PC-3 (cell line): ENCODE results near the gene URM1. TPM values are rescaled to one million over a fixed set of nuclear protein-coding genes. Genes with fewer than 3 reads are reported as not detected.

Experiments used
- ATAC-seq: fragments of 200-7000 bp; cut with Tn5 transposase; 2 replicates; pipeline ENCODE4 v1.9.1; 2020; ENCODE audit warnings: mild to moderate bottlenecking, moderate library complexity
- BruUV-seq: library from RNA; stranded (reverse); fragments of 400-500 nt; replicated peaks from 2 replicates; lab custom pipeline; 2021; lab: Mats Ljungman, UMichigan
- CTCF ChIA-PET: fragments of 300-600 bp; sonication (Branson Sonifier 250); formaldehyde crosslinking; loops from one replicate; lab custom pipeline; 2022; ENCODE audit warnings: antibody characterized with exemption; lab: Charles Lee
- POLR2A ChIA-PET: fragments of 300-600 bp; sonication (Branson Sonifier 250); formaldehyde crosslinking; loops from one replicate; lab custom pipeline; 2022; ENCODE audit warnings: antibody characterized with exemption; ENCODE audit not compliant: unreplicated experiment; lab: Charles Lee
- DNase-seq: peaks from one replicate; pipeline ENCODE4 v3.0.0-alpha.2; 2015
- H2AFZ ChIP-seq: fragments of 300-600 bp; sonication (generic); 2 replicates; pipeline ENCODE4 v1.6.0; 2016; ENCODE audit warnings: antibody characterized with exemption, low read length
- H3F3A ChIP-seq: fragments of 300-600 bp; sonication (generic); one replicate; pipeline ENCODE4 v1.6.0; 2017; ENCODE audit warnings: antibody characterized with exemption, low read length, control low read depth, mild to moderate bottlenecking; ENCODE audit not compliant: unreplicated experiment
- H3K27ac ChIP-seq: fragments of 300-600 bp; sonication (generic); 2 replicates; pipeline ENCODE4 v1.5.1; 2016; ENCODE audit warnings: mild to moderate bottlenecking, low read length
- H3K27me3 ChIP-seq: fragments of 300-600 bp; sonication (generic); 2 replicates; pipeline ENCODE4 v1.6.1; 2016; ENCODE audit warnings: low read length, mixed read lengths
- H3K36me3 ChIP-seq: fragments of 300-600 bp; sonication (generic); 2 replicates; pipeline ENCODE4 v1.6.1; 2016; ENCODE audit warnings: low read depth, mixed run types, low read length, mixed read lengths
- H3K4me1 ChIP-seq: fragments of 300-600 bp; sonication (generic); 2 replicates; pipeline ENCODE4 v1.5.1; 2016; ENCODE audit warnings: low read length; ENCODE audit not compliant: insufficient read depth
- H3K4me2 ChIP-seq: fragments of 300-600 bp; sonication (generic); 2 replicates; pipeline ENCODE4 v1.6.0; 2016; ENCODE audit warnings: low read length
- H3K4me3 ChIP-seq: fragments of 300-600 bp; sonication (generic); 2 replicates; pipeline ENCODE4 v1.5.1; 2016; ENCODE audit warnings: mild to moderate bottlenecking, low read length, mixed read lengths
- H3K79me2 ChIP-seq: fragments of 300-600 bp; sonication (generic); 2 replicates; pipeline ENCODE4 v1.6.1; 2017; ENCODE audit warnings: low read length, mixed read lengths
- H3K9ac ChIP-seq: fragments of 300-600 bp; sonication (generic); 2 replicates; pipeline ENCODE4 v1.6.0; 2016; ENCODE audit warnings: mild to moderate bottlenecking, low read length
- H3K9me2 ChIP-seq: fragments of 300-600 bp; sonication (generic); replicated peaks from 2 replicates; pipeline ENCODE4 v1.6.1; 2016; ENCODE audit warnings: mixed run types, low read length, mixed read lengths
- H3K9me3 ChIP-seq: fragments of 300-600 bp; sonication (generic); 2 replicates; pipeline ENCODE4 v1.6.1; 2016; ENCODE audit warnings: low read length, mixed read lengths
- H4K20me1 ChIP-seq: fragments of 300-600 bp; sonication (generic); 2 replicates; pipeline ENCODE4 v1.6.1; 2016; ENCODE audit warnings: low read length, mixed read lengths
- EZH2 ChIP-seq: fragments of 300-600 bp; sonication (generic); IDR thresholded peaks from one replicate; pipeline ENCODE4 v1.6.1; 2017; ENCODE audit warnings: antibody characterized with exemption, mild to moderate bottlenecking, low read length; ENCODE audit not compliant: unreplicated experiment
- EZH2phosphoT487 ChIP-seq: fragments of 300-600 bp; sonication (generic); IDR thresholded peaks from 2 replicates; pipeline ENCODE4 v1.6.1; 2018; ENCODE audit warnings: mild to moderate bottlenecking, antibody characterized with exemption, low read length, borderline replicate concordance
- intact Hi-C: fragments of 100-400 bp; cut with micrococcal nuclease; formaldehyde crosslinking; loops from 2 replicates; pipeline ENCODE4 v1.9.0; 2023
- total RNA-seq: library from RNA; depleted of rRNA; stranded (reverse); fragments of >200 nt; gene quantifications from 2 replicates; pipeline ENCODE4 v1.2.3, GENCODE V29; 2014
- TF ChIP-seq, protein P1 (sequence below): fragments of 300-600 bp; sonication (generic); conservative IDR thresholded peaks from 2 replicates; pipeline ENCODE4 v1.5.1; 2017; ENCODE audit warnings: antibody characterized with exemption, low read depth, mild to moderate bottlenecking, low read length

URM1 gene
- total RNA-seq, 1 experiment from 2014 or later: 29.1 TPM

DNA sequence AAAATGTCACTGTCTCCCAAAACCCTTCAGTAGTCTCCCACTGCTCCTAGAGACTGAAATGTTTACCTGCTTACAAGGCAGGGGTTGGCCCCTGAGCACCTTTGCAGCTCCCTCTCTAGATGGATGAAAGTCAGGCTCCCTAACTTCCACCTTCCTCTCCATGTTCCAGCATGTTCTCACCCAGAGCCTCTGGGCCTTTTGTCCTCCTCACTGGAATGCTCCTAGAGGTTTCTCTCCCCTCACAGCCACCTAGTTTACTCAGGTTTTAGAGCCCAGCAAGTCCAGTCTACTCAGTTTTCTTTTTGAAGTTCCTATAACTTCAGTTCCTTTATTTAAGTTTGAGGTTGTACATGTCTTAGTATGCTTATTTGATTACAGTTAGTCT lies 815 bp upstream of the URM1 start:
- H3K9ac ChIP-seq: peak overlapping the region; percentile 96
- peak overlapping the region; percentile 90 for H3K4me2 ChIP-seq
- peaks cover 39% of the 10 kb centered on the region for H3K79me2 ChIP-seq
- no peaks in the 10 kb centered on the region for H4K20me1 ChIP-seq
- H3K9me3 ChIP-seq: no peaks in the 10 kb centered on the region
- no TSS peak for BruUV-seq
- ChIA-PET CTCF (no interaction called here), POLR2A (no interaction called here)
- intact Hi-C loops: no loop called here
- H3K36me3 ChIP-seq: no peaks in the 10 kb centered on the region
- H3K27ac ChIP-seq: peak overlapping the region; percentile 77; the same call in 1 of the 2 replicates
- H3K9me2 ChIP-seq: no peaks in the 10 kb centered on the region
- H3K27me3 ChIP-seq: no peaks in the 10 kb centered on the region
- ATAC-seq: peak; percentile 2; the same call in 1 of the 2 replicates
- H3K4me3 ChIP-seq: peak overlapping the region; percentile 97
- TF ChIP-seq EZH2phosphoT487: no peak
- TF ChIP-seq, protein P1, sequence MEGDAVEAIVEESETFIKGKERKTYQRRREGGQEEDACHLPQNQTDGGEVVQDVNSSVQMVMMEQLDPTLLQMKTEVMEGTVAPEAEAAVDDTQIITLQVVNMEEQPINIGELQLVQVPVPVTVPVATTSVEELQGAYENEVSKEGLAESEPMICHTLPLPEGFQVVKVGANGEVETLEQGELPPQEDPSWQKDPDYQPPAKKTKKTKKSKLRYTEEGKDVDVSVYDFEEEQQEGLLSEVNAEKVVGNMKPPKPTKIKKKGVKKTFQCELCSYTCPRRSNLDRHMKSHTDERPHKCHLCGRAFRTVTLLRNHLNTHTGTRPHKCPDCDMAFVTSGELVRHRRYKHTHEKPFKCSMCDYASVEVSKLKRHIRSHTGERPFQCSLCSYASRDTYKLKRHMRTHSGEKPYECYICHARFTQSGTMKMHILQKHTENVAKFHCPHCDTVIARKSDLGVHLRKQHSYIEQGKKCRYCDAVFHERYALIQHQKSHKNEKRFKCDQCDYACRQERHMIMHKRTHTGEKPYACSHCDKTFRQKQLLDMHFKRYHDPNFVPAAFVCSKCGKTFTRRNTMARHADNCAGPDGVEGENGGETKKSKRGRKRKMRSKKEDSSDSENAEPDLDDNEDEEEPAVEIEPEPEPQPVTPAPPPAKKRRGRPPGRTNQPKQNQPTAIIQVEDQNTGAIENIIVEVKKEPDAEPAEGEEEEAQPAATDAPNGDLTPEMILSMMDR: no peak
- no peak for TF ChIP-seq EZH2
- peak overlapping the region; percentile 93 for H2AFZ ChIP-seq
- DNase-seq: no peak
- no peaks in the 10 kb centered on the region for H3F3A ChIP-seq
- peaks cover 12% of the 10 kb centered on the region; the same call in 1 of the 2 replicates for H3K4me1 ChIP-seq

DNA sequence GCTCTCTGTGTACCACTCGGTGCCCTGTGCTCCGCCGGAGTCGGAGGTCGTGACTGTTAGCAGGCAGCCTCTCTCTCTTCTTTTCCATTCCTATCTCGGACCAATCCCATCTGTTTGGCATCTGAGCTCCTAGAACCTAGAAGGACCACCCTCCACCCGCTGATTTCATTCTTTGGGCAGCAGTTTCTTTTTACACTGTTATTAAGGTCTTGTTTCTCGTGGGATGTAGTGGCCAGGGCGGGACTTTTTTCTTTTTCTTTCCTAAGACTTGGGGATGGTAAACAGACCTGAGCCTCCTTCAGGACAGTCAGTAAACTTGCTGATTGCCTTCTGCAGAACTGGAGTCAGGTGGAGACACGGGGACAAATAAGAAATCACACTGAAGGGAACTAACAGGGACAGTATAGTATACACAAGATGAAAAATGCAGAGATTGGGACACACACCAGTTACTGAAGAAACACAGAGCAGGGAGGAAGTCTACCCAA lies 500 bp downstream of the URM1 start:
- intact Hi-C loops: no loop called here
- H2AFZ ChIP-seq: peak overlapping the region; percentile 85
- ChIA-PET POLR2A (interaction anchor here (0.6 to 0.7 kb wide), 3 partner anchors 13 to 208 kb away, joined by 5 to 14 read pairs (median 12); no protein-coding TSS in a partner anchor), CTCF (interaction anchor here (0.6 to 1.2 kb wide), 3 partner anchors 9 to 319 kb away, joined by 5 to 6 read pairs (median 6); no protein-coding TSS in a partner anchor)
- peak overlapping the region; percentile 77 for H3K27ac ChIP-seq
- peaks cover 41% of the 10 kb centered on the region for H3K79me2 ChIP-seq
- H3K4me2 ChIP-seq: peak overlapping the region; percentile 90
- H3K9me3 ChIP-seq: no peaks in the 10 kb centered on the region
- TF ChIP-seq EZH2 (no peak), EZH2phosphoT487 (no peak)
- TF ChIP-seq, protein P1: no peak
- peaks cover 12% of the 10 kb centered on the region; the same call in 1 of the 2 replicates for H3K4me1 ChIP-seq
- H3K4me3 ChIP-seq: peak overlapping the region; percentile 97
- TSS peak; percentile 79 for BruUV-seq
- H3F3A ChIP-seq: no peaks in the 10 kb centered on the region
- no peaks in the 10 kb centered on the region for H4K20me1 ChIP-seq
- H3K9me2 ChIP-seq: no peaks in the 10 kb centered on the region
- H3K9ac ChIP-seq: peak overlapping the region; percentile 96
- ATAC-seq (no peak; the same call in 1 of the 2 replicates), DNase-seq (no peak)
- H3K36me3 ChIP-seq: no peaks in the 10 kb centered on the region
- no peaks in the 10 kb centered on the region for H3K27me3 ChIP-seq

- peak; percentile 21 for DNase-seq
- BruUV-seq: no TSS peak
- H3K27me3 ChIP-seq: no peaks in the 10 kb centered on the region
- peaks cover 41% of the 10 kb centered on the region for H3K79me2 ChIP-seq
- peak overlapping the region; percentile 96 for H3K9ac ChIP-seq
- H3F3A ChIP-seq: no peaks in the 10 kb centered on the region
- H3K27ac ChIP-seq: peak overlapping the region; percentile 77; the same call in 1 of the 2 replicates
- ChIA-PET POLR2A (no interaction called here), CTCF (no interaction called here)
- no peaks in the 10 kb centered on the region for H3K9me3 ChIP-seq
- TF ChIP-seq EZH2 (no peak), EZH2phosphoT487 (no peak)
- TF ChIP-seq, protein P1: no peak
- H3K9me2 ChIP-seq: no peaks in the 10 kb centered on the region
- H2AFZ ChIP-seq: no peak overlapping the region
- peak overlapping the region; percentile 90 for H3K4me2 ChIP-seq
- H4K20me1 ChIP-seq: no peaks in the 10 kb centered on the region
- intact Hi-C loops: no loop called here
- no peaks in the 10 kb centered on the region for H3K36me3 ChIP-seq
- peaks cover 12% of the 10 kb centered on the region; the same call in 1 of the 2 replicates for H3K4me1 ChIP-seq
- no peak for ATAC-seq
- H3K4me3 ChIP-seq: peak overlapping the region; percentile 97
Measured at GRCh38 chr9:128372188-128372641, 1.0 kb downstream of the URM1 start.
